GM19035 (cell line): ENCODE data around the gene D2HGDH.
A peak's percentile ranks its signal among the peaks of the same experiment; 100 is the strongest.

Source experiments
- ATAC-seq: cut with Tn5 transposase; IDR thresholded peaks from one replicate; pipeline ENCODE4 v1.9.1; 2021; ENCODE audit not compliant: unreplicated experiment

D2HGDH gene

DNA sequence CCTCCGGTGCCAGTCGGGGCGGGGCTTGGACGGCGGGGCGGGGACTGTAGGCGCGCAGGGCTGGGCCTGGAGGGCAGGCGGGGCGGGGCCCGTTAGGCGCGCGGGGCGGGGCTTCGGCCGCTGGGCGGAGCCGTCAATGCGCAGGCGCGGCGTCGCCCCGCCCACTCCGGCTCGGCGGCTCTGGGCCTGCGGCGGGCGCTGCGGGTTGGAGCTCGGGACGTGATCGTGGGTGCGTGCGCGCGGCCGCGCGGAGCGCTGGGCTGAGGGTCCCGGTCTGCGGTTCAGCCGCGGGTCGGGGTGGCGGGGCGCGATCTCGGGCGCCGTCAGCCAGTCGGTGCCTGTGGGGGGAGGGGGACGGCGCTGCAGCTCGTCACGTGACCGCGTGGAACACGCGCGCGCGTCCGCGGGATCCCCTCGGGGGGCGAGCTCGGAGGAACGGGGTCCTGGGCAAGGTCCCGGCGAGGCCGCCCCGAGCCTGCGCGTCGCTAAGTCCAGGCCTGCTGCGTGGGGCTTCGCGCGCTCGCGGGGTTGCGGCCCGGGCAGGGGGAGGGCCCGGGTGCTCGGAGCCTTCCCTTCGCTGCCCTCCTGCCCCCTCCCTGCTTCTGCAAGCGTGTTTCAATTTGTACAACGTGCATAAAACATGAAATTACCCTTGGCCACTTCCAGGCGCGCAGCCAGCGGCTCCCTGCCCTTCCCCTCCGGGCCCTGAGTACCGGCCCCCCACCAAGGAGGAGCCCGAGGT is at the start of gene D2HGDH:
D2HGDH (plus strand) TSS at position 164 of the 742 bp plus-strand sequence. CDS start 595 bp downstream, outside the sequence.
- peak; percentile 86 for ATAC-seq

GRCh38 chr2:241686324-241686649 is 48.1 kb upstream of the D2HGDH start:
- ATAC-seq = peak; percentile 23

DNA sequence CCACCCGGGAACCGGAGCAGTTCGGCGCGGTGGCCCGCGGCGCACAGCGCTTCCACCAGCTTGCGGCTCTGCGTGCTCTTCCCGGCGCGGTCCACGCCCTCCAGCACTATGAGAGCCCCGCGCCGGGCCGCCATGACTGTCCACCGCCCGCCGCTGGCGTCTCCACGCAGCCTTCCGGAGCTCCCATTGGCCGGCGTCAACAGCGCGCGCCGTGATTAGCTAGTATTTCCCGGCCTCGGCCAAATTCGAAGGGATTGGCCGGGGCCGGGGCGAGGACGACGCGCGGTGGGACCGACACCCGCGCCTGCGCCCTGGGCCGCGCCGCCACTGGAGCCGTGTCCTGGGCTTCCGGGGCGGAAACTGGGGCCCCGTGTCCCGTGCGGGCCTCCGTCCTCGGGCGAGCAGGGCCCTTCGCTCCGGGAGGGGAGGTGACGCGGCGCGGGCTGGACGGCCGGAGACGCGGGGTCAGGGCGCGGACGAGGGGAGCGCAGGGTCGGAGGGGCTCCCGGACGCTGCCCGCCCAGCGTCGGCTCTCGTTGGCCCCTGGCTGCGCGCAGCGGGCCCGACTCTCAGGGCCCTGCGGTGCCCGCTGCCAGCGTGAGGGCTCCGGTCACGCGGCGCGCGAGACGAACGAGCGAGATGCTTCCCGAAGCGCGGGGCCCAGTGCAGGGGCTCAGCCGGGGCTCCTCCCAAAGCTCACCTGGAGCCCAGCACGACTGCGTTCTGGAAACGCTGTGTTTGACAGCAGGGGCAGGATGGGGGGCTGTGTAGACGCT is 47.6 kb upstream of the D2HGDH start, which contains the start of gene DTYMK:
DTYMK (minus strand) TSS at position 166 of the 776 bp plus-strand sequence; CDS start at position 134, 32 bp downstream.
- peak; percentile 95 for ATAC-seq

DNA sequence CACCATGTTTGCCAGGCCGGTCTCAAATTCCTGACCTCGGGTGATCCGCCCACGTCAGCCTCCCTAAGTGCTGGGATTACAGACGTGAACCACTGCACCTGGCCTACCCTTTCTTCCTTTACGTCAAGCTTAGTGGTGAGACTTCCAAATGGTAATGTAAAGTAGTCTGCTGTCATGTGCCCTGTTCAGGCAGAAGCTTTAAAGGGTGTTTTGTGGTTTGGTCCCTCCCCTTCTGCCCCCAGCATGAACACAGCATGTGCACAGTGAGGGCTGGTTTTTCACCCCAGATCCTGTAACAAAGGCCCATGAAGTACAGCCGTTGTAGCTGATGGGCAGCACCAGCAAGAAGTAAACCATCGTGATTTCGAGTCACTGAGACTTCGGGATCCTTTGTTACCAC is 45.1 kb upstream of the D2HGDH start:
- ATAC-seq = no peak

DNA sequence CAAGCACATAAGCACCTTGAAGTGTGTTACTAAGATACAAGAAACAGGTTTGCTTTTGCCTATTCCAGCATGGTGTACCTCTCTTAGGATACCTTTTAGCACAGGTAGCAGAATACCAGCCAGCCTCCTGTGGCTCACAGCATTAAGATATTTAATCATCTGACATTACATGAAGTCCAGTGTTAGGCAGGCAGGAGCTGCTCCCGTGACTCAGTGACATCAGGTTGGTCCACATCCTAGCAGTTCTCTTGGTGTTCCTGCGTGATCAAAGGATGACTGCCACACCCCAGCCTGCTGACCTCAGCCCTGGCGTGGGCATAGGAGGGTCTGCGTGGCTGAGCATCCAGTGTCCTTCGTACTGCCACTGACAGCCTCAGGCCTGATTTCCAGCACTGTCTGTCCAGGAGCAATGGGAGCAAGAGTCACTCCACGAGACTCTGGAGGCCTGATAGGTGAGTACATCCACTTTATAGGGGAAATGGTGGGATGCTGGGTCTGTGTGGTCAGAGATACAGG is 44.2 kb upstream of the D2HGDH start:
- ATAC-seq = no peak

DNA sequence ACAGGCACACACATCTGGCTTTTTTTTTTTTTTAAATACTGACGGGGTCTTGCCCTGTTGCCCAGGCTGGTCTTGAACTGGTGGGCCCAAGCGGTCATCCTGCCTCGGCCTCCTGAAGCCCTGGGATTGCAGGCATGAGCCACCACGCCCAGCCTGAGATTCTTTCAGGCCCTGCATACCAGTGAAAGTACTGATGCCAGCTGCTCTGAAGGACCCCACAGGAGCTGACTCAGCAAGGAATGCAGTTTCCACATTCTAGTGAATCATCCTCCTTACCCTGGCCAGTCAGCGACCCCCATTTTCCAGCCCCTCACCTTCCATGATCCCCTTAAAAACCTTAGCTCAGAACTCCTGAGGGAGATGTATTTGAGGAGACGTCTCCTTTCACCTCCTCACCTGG is 42.0 kb upstream of the D2HGDH start:
- no peak for ATAC-seq

GRCh38 chr2:241695651-241696050 is 38.8 kb upstream of the D2HGDH start:
- no peak for ATAC-seq

- ATAC-seq = no peak
Measured at GRCh38 chr2:241701149-241701398, 33.4 kb upstream of the D2HGDH start.

DNA sequence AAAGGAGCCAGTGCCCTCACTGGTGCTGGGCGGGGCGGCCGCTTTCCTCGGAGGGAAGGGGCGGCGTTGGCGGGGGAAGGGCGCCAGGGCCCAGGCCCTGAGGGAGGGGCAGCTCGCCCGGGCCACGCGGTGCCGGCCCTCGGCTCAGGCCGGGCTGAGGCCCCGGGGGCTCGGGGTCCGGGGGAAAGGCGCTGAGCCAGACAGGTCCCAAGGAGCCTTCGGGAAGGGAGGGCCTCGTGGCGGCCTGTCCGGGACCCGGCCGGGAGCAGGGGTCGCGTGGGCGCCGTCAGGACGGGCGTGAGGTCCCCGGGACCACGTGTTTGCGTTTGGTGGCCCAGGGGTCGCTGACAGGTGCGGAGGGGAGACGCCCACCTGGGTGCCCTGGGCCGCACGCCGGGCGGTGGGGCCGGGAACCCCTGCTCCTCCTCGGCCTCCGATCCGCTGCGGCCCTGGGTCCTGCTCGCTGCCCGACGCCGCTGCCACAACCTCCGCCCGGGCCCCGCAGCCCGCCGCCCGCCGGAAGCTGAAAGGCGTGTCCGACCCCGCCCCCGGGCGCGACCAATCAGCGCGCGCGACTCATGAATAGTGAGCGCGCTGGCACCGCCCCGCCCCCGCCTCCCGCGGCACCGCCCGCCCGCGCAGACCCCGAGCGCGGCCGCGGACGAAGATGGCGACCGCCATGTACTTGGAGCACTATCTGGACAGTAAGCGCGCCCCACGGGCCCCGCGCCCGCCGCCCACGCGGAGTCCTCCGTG is 32.9 kb upstream of the D2HGDH start, which contains the start of gene ING5:
ING5 (plus strand) TSS at position 641 of the 756 bp plus-strand sequence; CDS start at position 668, 27 bp downstream.
- ATAC-seq = peak; percentile 58

DNA sequence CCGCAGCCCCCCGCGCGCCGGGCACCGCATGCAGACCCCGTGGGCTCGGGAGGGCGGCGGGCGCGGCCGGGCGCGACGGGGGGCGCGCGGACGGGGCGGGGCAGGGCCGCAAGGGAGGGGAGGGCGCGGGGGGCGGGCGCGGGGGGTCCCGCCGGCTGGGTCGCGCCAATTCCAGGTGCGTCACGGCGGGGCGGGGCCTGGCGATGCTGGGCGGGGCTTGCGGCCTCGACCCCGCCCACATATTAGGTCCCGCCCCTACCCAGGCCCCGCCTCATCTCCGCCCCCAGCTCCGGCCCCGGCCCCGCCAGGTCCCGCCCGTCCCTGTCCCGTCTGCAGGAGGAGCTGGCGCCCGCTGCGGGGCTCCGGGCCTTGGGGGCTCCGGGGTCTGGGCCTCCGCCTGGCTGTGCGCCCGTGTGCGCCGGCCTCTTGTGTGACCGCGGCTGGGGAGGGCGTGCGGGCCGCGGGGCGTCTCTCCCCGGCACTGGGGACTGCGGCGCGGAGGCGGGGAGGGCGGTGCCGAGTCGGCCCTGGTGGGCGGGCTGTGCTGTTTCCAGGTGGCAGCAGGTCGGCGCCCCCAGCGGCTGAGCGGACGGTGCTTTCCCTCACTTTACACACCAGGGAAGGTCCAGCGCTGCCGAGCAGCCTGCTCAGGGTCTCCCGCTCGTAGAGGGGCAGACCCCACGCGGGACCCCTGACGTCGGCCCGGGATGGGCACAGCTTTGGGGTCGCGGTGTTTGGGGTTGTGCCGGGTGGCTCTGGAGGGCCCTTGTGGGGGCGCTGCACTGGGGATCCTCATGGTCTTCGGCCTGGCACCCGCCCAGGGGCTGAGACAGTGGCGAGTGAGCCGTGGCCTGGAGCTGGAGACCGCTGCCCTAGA is 32.0 kb upstream of the D2HGDH start:
- peak; percentile 64 for ATAC-seq

- no peak for ATAC-seq
Measured at GRCh38 chr2:241703032-241703604, 31.3 kb upstream of the D2HGDH start.

DNA sequence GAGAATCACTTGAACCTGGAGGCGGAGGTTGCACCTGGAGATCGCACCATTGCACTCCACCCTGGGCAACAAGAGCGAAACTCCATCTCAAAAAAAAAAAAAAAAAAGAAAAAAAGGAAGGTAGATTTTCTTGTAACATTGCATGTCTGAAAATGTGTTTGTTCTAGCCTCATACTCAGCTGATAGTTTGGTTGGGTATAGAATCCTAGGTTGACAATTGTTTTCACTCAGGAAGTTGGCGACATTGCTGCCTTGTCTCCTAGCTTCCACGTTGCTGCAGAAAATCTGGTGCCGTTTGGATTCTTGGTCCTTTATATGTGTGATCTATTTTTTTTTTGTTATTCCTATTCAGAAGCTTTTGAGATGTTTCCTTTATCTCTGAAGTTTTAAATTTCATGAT is 27.9 kb upstream of the D2HGDH start:
- ATAC-seq = no peak

- no peak for ATAC-seq
Measured at GRCh38 chr2:241708879-241709278, 25.6 kb upstream of the D2HGDH start.

DNA sequence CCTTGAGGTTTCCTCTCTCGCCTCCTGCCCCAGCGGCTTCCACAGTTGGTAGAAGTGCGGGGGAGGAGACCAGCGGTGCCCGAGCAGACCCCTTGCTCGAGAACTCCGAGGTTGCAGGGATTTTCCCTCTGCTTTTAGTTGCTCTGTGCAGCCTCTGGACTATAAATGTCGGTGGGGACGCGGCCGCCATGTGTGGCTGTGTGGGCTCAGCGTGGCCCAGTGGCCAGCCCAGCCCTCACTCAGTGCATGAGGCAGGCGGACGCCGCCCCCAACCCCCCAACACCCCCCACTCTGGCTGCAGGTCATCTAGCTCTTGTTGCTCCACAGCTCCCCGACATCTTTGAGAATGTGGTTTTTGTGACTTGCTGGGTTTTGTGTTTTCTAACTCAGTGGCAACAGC is 15.3 kb upstream of the D2HGDH start:
- no peak for ATAC-seq

DNA sequence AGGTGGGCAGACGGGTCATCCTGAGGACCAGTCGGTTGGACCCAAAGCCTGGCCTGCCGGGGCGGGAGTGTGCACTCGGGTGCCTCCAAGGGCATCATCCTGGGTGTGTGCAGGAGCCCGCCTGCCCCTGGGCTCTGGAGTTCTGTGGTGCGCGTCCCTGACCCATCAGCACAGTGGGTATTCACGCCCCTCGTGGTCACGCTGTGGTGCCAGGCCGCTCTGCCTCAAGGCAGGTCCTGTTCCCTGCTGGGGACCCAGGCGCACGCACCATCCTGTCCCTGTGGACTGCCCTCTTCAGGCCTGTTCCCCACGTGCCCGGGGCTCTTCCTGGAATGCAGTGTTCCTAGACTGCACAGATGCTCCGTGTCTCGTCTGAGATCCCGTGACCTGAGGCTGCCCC is 14.3 kb upstream of the D2HGDH start:
- ATAC-seq = no peak

GRCh38 chr2:241720560-241720959 is 13.9 kb upstream of the D2HGDH start:
- no peak for ATAC-seq

GRCh38 chr2:241721852-241722251 is 12.6 kb upstream of the D2HGDH start:
- ATAC-seq = no peak

DNA sequence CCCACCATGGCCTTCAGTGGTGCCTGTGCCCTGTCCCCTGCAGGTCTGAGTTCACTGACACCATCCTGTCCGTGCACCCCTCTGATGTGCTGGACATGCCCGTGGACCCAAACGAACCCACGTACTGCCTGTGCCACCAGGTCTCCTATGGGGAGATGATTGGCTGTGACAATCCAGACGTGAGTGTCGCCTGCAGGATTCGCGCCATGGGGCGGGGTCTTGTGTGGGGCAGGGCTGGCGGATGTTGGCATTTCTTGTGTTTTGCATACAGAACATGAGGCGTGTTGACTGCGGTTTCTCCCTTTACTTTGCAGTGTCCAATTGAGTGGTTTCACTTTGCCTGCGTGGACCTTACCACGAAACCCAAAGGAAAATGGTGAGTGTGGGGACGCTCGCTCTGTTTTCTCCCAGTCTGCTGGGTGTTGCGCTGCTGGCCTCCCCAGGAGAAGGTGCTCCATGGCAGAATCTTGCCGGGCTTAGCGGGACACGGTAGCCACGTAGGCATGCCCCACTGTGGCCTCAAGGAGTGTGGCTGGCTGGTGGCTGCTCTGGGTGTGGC is 11.5 kb upstream of the D2HGDH start:
- no peak for ATAC-seq

- ATAC-seq = no peak
Measured at GRCh38 chr2:241724259-241724974, 10.0 kb upstream of the D2HGDH start.
